Limb (tissue), 2 donors: ENCODE data around the gene KIFC3.
"Not testable (repeated sequence)": the region's sequence is repeated elsewhere in the genome, so short reads cannot be mapped to it uniquely, and the experiment has no call there.

ENCODE experiments used
- DNase-seq, 2 donors: peaks; one replicate each; pipeline ENCODE4 v3.0.0-alpha.2; 2016; ENCODE audit errors: extremely low spot score in 2 of 2

KIFC3 gene

GRCh38 chr16:57787519-57787905 is 14.8 kb downstream of the KIFC3 start:
- no peak for DNase-seq

- no peak for DNase-seq
Observed at GRCh38 chr16:57786632-57787518, 15.4 kb downstream of the KIFC3 start.

GRCh38 chr16:57785924-57786323 is 16.4 kb downstream of the KIFC3 start:
- DNase-seq, result no peak

- no peak for DNase-seq
Observed at GRCh38 chr16:57785385-57785784, 16.9 kb downstream of the KIFC3 start.

- DNase-seq, result no peak
Observed at GRCh38 chr16:57784334-57784733, 18.0 kb downstream of the KIFC3 start.

- DNase-seq, result no peak
Observed at GRCh38 chr16:57783883-57784282, 18.4 kb downstream of the KIFC3 start.

GRCh38 chr16:57783116-57783515 is 19.2 kb downstream of the KIFC3 start:
- no peak for DNase-seq

GRCh38 chr16:57782607-57783055 is 19.7 kb downstream of the KIFC3 start:
- not testable (repeated sequence) for DNase-seq

GRCh38 chr16:57781741-57782606 is 20.3 kb downstream of the KIFC3 start:
- no peak for DNase-seq

- DNase-seq, result no peak
Observed at GRCh38 chr16:57781349-57781740, 20.9 kb downstream of the KIFC3 start.

- DNase-seq, result not testable (repeated sequence)
Observed at GRCh38 chr16:57779836-57780235, 22.5 kb downstream of the KIFC3 start.

- DNase-seq, result no peak
Observed at GRCh38 chr16:57778658-57779057, 23.6 kb downstream of the KIFC3 start.

GRCh38 chr16:57775661-57776469 is 26.4 kb downstream of the KIFC3 start:
- DNase-seq, result peak in 1 of 2 donors; percentile 70

GRCh38 chr16:57774705-57775285 is 27.5 kb downstream of the KIFC3 start:
- no peak for DNase-seq

- DNase-seq, result no peak
Observed at GRCh38 chr16:57773655-57774295, 28.5 kb downstream of the KIFC3 start.

GRCh38 chr16:57773019-57773418 is 29.3 kb downstream of the KIFC3 start:
- DNase-seq, result no peak

GRCh38 chr16:57771141-57771785 is 31.0 kb downstream of the KIFC3 start:
- DNase-seq, result no peak

GRCh38 chr16:57770361-57770760 is 31.9 kb downstream of the KIFC3 start:
- no peak for DNase-seq

GRCh38 chr16:57769541-57770145 is 32.6 kb downstream of the KIFC3 start:
- DNase-seq, result no peak
